HEK293 (cell line): Measurements from ENCODE around the gene DYNC1I1.

ENCODE experiments used
- CTCF ChIA-PET: fragments of 350-600 bp; formaldehyde crosslinking; extraction: SDS; loops from one replicate; lab custom pipeline; 2021; ENCODE audit warnings: antibody characterized with exemption; lab: Yijun Ruan, JAX
- POLR2A ChIA-PET: fragments of 300-600 bp; formaldehyde crosslinking; extraction: SDS; loops from one replicate; lab custom pipeline; 2020; ENCODE audit warnings: antibody characterized with exemption, inconsistent platforms; lab: Yijun Ruan, JAX
- H3K27ac ChIP-seq: fragments of 200-500 bp; sonication (Bioruptor generic); 2 replicates; pipeline ENCODE4 v1.5.1; 2014; ENCODE audit warnings: low read depth, low read length, control low read depth, inconsistent platforms; ENCODE audit errors: extremely low read depth
- H3K36me3 ChIP-seq, 2 experiments: fragments of 200-500 bp in 1 of 2; sonication (Bioruptor generic) in 1 of 2; 1 replicate in 1 of 2; 2 replicates in 1 of 2; pipeline ENCODE4 v1.5.1; 2014 to 2017; ENCODE audit warnings: inconsistent platforms in 2 of 2, low read length in 2 of 2; ENCODE audit not compliant: control insufficient read depth in 2 of 2, insufficient read depth in 1 of 2
- H3K4me1 ChIP-seq: fragments of 200-500 bp; sonication (Bioruptor generic); 2 replicates; pipeline ENCODE4 v1.5.1; 2014; ENCODE audit warnings: mild to moderate bottlenecking, low read length, inconsistent platforms; ENCODE audit not compliant: control insufficient read depth, insufficient read depth
- H3K4me3 ChIP-seq: 2 replicates; pipeline ENCODE4 v1.5.1; 2011; ENCODE audit warnings: low read depth, mild to moderate bottlenecking, control low read depth, low read length, moderate library complexity
- H3K9me3 ChIP-seq: fragments of 200-500 bp; sonication (Bioruptor generic); 2 replicates; pipeline ENCODE4 v1.5.1; 2014; ENCODE audit warnings: low read depth, low read length, inconsistent platforms; ENCODE audit not compliant: control insufficient read depth, insufficient read depth
- BCL11A ChIP-seq: fragments of 450-650 bp; formaldehyde crosslinking; IDR thresholded peaks from 2 replicates; pipeline ENCODE4 v1.5.1; 2016; ENCODE audit warnings: low read depth, missing biosample characterization, missing genetic modification characterization
- GLIS1 ChIP-seq: fragments of 450-650 bp; formaldehyde crosslinking; IDR thresholded peaks from 2 replicates; pipeline ENCODE4 v1.5.1; 2016; ENCODE audit warnings: missing biosample characterization, missing genetic modification characterization
- HOXA7 ChIP-seq: sonication (generic); formaldehyde crosslinking; IDR thresholded peaks from 2 replicates; pipeline ENCODE4 v1.8.1; 2022; ENCODE audit warnings: missing genetic modification reagents, borderline replicate concordance
- MEIS1 ChIP-seq: sonication (generic); formaldehyde crosslinking; IDR thresholded peaks from 2 replicates; pipeline ENCODE4 v1.8.1; 2022; ENCODE audit warnings: missing genetic modification reagents, mild to moderate bottlenecking, borderline replicate concordance
- TSHZ1 ChIP-seq: fragments of 450-650 bp; formaldehyde crosslinking; IDR thresholded peaks from 2 replicates; pipeline ENCODE4 v1.5.1; 2016; ENCODE audit warnings: missing biosample characterization, missing genetic modification characterization, borderline replicate concordance
- YY1 ChIP-seq: fragments of 450-650 bp; formaldehyde crosslinking; IDR thresholded peaks from 2 replicates; pipeline ENCODE4 v1.5.1; 2018; ENCODE audit warnings: missing biosample characterization, missing genetic modification characterization
- ZBTB11 ChIP-seq: fragments of 450-650 bp; formaldehyde crosslinking; conservative IDR thresholded peaks from 2 replicates; pipeline ENCODE4 v1.5.1; 2016; ENCODE audit warnings: low read depth, missing biosample characterization, missing genetic modification characterization
- ZEB2 ChIP-seq: fragments of 450-650 bp; formaldehyde crosslinking; IDR thresholded peaks from 2 replicates; pipeline ENCODE4 v1.5.1; 2016; ENCODE audit warnings: missing biosample characterization, missing genetic modification characterization
- ZFP3 ChIP-seq: fragments of 450-650 bp; formaldehyde crosslinking; IDR thresholded peaks from 2 replicates; pipeline ENCODE4 v1.5.1; 2016; ENCODE audit warnings: low read depth, missing biosample characterization, missing genetic modification characterization
- ZNF2 ChIP-seq: fragments of 450-650 bp; formaldehyde crosslinking; IDR thresholded peaks from 2 replicates; pipeline ENCODE4 v1.5.1; 2016; ENCODE audit warnings: missing biosample characterization, missing genetic modification characterization
- ZNF239 ChIP-seq: fragments of 450-650 bp; formaldehyde crosslinking; IDR thresholded peaks from 2 replicates; pipeline ENCODE4 v1.5.1; 2016; ENCODE audit warnings: missing biosample characterization, missing genetic modification characterization
- ZNF280C ChIP-seq: fragments of 450-650 bp; formaldehyde crosslinking; IDR thresholded peaks from 2 replicates; pipeline ENCODE4 v1.5.1; 2016; ENCODE audit warnings: missing biosample characterization, missing genetic modification characterization
- ZNF292 ChIP-seq: fragments of 450-650 bp; formaldehyde crosslinking; IDR thresholded peaks from 2 replicates; pipeline ENCODE4 v1.5.1; 2016; ENCODE audit warnings: low read depth, missing biosample characterization, missing genetic modification characterization, borderline replicate concordance
- ZNF362 ChIP-seq: fragments of 450-650 bp; formaldehyde crosslinking; IDR thresholded peaks from 2 replicates; pipeline ENCODE4 v1.5.1; 2016; ENCODE audit warnings: missing biosample characterization, missing genetic modification characterization
- ZNF416 ChIP-seq: fragments of 450-650 bp; formaldehyde crosslinking; IDR thresholded peaks from 2 replicates; pipeline ENCODE4 v1.5.1; 2016; ENCODE audit warnings: missing biosample characterization, missing genetic modification characterization
- ZNF48 ChIP-seq: fragments of 450-650 bp; formaldehyde crosslinking; IDR thresholded peaks from 2 replicates; pipeline ENCODE4 v1.5.1; 2016; ENCODE audit warnings: missing biosample characterization, missing genetic modification characterization
- ZNF514 ChIP-seq: fragments of 450-650 bp; formaldehyde crosslinking; IDR thresholded peaks from 2 replicates; pipeline ENCODE4 v1.5.1; 2016; ENCODE audit warnings: missing biosample characterization, missing genetic modification characterization
- ZNF558 ChIP-seq: fragments of 450-650 bp; formaldehyde crosslinking; IDR thresholded peaks from 2 replicates; pipeline ENCODE4 v1.5.1; 2016; ENCODE audit warnings: missing biosample characterization, missing genetic modification characterization
- ZNF596 ChIP-seq: fragments of 450-650 bp; IDR thresholded peaks from 2 replicates; pipeline ENCODE4 v1.5.0; 2018; ENCODE audit warnings: missing biosample characterization, mild to moderate bottlenecking, missing genetic modification characterization, moderate library complexity
- ZSCAN30 ChIP-seq: fragments of 450-650 bp; IDR thresholded peaks from 2 replicates; pipeline ENCODE4 v1.5.1; 2018; ENCODE audit warnings: missing biosample characterization, mild to moderate bottlenecking, missing genetic modification characterization, moderate library complexity
- ZSCAN5A ChIP-seq: fragments of 450-650 bp; formaldehyde crosslinking; IDR thresholded peaks from 2 replicates; pipeline ENCODE4 v1.5.1; 2016; ENCODE audit warnings: missing biosample characterization, missing genetic modification characterization

DYNC1I1 gene

GRCh38 chr7:96067321-96067720 is 295.0 kb downstream of the DYNC1I1 start:
- ChIA-PET CTCF (interaction anchor here (0.6 to 0.7 kb wide), 4 partner anchors 9 to 648 kb away, joined by 3 read pairs; no protein-coding TSS in a partner anchor), POLR2A (interaction anchor here (0.6 kb wide), 1 partner anchor 395 kb away, joined by 4 read pairs; no protein-coding TSS in a partner anchor)
- no peak overlapping the region for H3K4me3 ChIP-seq
- TF ChIP-seq GLIS1 (tag by site-specific recombination), result peak; percentile 37; the same call in 1 of the 2 replicates
- TF ChIP-seq ZNF239 (tag by site-specific recombination), result no peak
- TF ChIP-seq ZNF362 (tag by site-specific recombination), result peak; percentile 37; the same call in 1 of the 2 replicates
- H3K36me3 ChIP-seq, result no peaks in the 10 kb centered on the region
- H3K9me3 ChIP-seq, result no peaks in the 10 kb centered on the region
- H3K4me1 ChIP-seq, result peaks cover 3% of the 10 kb centered on the region
- no peak overlapping the region for H3K27ac ChIP-seq

GRCh38 chr7:96069401-96069800 is 297.0 kb downstream of the DYNC1I1 start:
- Histone ChIP-seq H3K27ac (no peak overlapping the region), H3K36me3 (no peaks in the 10 kb centered on the region), H3K4me1 (peaks cover 3% of the 10 kb centered on the region), H3K4me3 (no peak overlapping the region), H3K9me3 (no peaks in the 10 kb centered on the region)
- ChIA-PET POLR2A (no interaction called here), CTCF (no interaction called here)
- TF ChIP-seq BCL11A (tag by site-specific recombination), result no peak
- TF ChIP-seq ZNF292 (tag by site-specific recombination), result no peak
- TF ChIP-seq ZNF48, result no peak
- no peak for TF ChIP-seq HOXA7 (CRISPR knock-in tag)
- TF ChIP-seq ZEB2, result no peak
- no peak for TF ChIP-seq ZSCAN5A (tag by site-specific recombination)
- TF ChIP-seq ZNF596 (tag by site-specific recombination), result no peak

- Histone ChIP-seq H3K4me1 (no peaks in the 10 kb centered on the region), H3K9me3 (no peaks in the 10 kb centered on the region), H3K4me3 (no peak overlapping the region), H3K27ac (no peak overlapping the region), H3K36me3 (no peaks in the 10 kb centered on the region)
- ChIA-PET CTCF (interaction anchor here (0.6 to 3.8 kb wide), 11 partner anchors 13 to 1988 kb away, joined by 3 to 25 read pairs (median 3); no protein-coding TSS in a partner anchor), POLR2A (no interaction called here)
- TF ChIP-seq ZBTB11, result no peak
- TF ChIP-seq ZSCAN30 (tag by site-specific recombination), result no peak
- no peak for TF ChIP-seq ZNF558
- no peak for TF ChIP-seq ZNF416 (tag by site-specific recombination)
- TF ChIP-seq ZNF514, result no peak
- no peak for TF ChIP-seq ZFP3
- no peak for TF ChIP-seq TSHZ1
- TF ChIP-seq MEIS1 (CRISPR knock-in tag), result no peak
- no peak for TF ChIP-seq ZNF280C (tag by site-specific recombination)
- TF ChIP-seq YY1, result no peak
- TF ChIP-seq ZNF2 (tag by site-specific recombination), result no peak
Observed at GRCh38 chr7:96074871-96075270, 302.5 kb downstream of the DYNC1I1 start.
